Upper lobe of right lung (tissue), 1 donor: ENCODE results near the gene NMUR1. TPM values are rescaled to one million over a fixed set of nuclear protein-coding genes. Genes with fewer than 3 reads are reported as not detected.
"Not testable (repeated sequence)": the region's sequence is repeated elsewhere in the genome, so short reads cannot be mapped to it uniquely, and the experiment has no call there.

Experiments
- ATAC-seq: fragments of 200-7000 bp; cut with Tn5 transposase; one replicate; pipeline ENCODE4 v1.9.1; 2020; ENCODE audit warnings: mild to moderate bottlenecking, moderate library complexity
- DNase-seq: peaks from one replicate; pipeline ENCODE4 v3.0.0-alpha.2; 2020
- H3K27ac ChIP-seq: fragments of 200-600 bp; one replicate; pipeline ENCODE4 v1.8.0; 2022
- H3K27me3 ChIP-seq: fragments of 200-600 bp; one replicate; pipeline ENCODE4 v1.8.0; 2022; ENCODE audit warnings: mild to moderate bottlenecking
- H3K36me3 ChIP-seq: fragments of 200-600 bp; one replicate; pipeline ENCODE4 v1.8.0; 2022
- H3K4me1 ChIP-seq: fragments of 200-600 bp; one replicate; pipeline ENCODE4 v1.8.0; 2022
- H3K4me3 ChIP-seq: fragments of 200-600 bp; one replicate; pipeline ENCODE4 v1.8.0; 2022; ENCODE audit warnings: mild to moderate bottlenecking
- H3K9me3 ChIP-seq: fragments of 200-600 bp; one replicate; pipeline ENCODE4 v1.8.0; 2022
- CTCF ChIP-seq: fragments of 200-600 bp; IDR thresholded peaks from one replicate; pipeline ENCODE4 v1.8.0; 2022; ENCODE audit warnings: antibody characterized with exemption
- intact Hi-C: fragments of 100-400 bp; cut with DNase I; formaldehyde crosslinking; loops from one replicate; pipeline ENCODE4 v1.11.0; 2022
- total RNA-seq: library from RNA; stranded (reverse); fragmentation: NEBNext Ultra II Directional; extraction: Animal tissue kit (Norgen Biotek cat#: 25700); gene quantifications from one replicate; pipeline ENCODE4 v1.2.1, GENCODE V29; 2021
- donor health status: DM: no; HTN: yes; CAD: no; lungs with severe emphysema.

The NMUR1 gene
- total RNA-seq, 1 donor from 2014 or later, result 5.8 TPM

GRCh38 chr2:231556981-231557380 is 26.7 kb upstream of the NMUR1 start:
- intact Hi-C loops, result no loop called here
- Histone ChIP-seq H3K9me3 (peaks cover 7% of the 10 kb centered on the region), H3K36me3 (no peaks in the 10 kb centered on the region), H3K27me3 (no peaks in the 10 kb centered on the region), H3K27ac (peak overlapping the region; percentile 58), H3K4me1 (peaks cover 21% of the 10 kb centered on the region), H3K4me3 (no peak overlapping the region)
- TF ChIP-seq CTCF, result no peak
- ATAC-seq (no peak), DNase-seq (no peak)

- ATAC-seq, H3K27me3 ChIP-seq, H3K9me3 ChIP-seq, H3K4me3 ChIP-seq, H3K36me3 ChIP-seq, H3K27ac ChIP-seq, intact Hi-C loops, DNase-seq: not testable (repeated sequence)
- peaks cover 21% of the 10 kb centered on the region for H3K4me1 ChIP-seq
Observed at GRCh38 chr2:231556496-231556895, 26.3 kb upstream of the NMUR1 start.

GRCh38 chr2:231554748-231555545 is 24.7 kb upstream of the NMUR1 start:
- peak overlapping the region; percentile 36 for H3K4me3 ChIP-seq
- TF ChIP-seq CTCF, result no peak
- H3K9me3 ChIP-seq, result peaks cover 7% of the 10 kb centered on the region
- DNase-seq (peak; percentile 82), ATAC-seq (peak; percentile 77)
- no peaks in the 10 kb centered on the region for H3K36me3 ChIP-seq
- peak overlapping the region; percentile 82 for H3K27ac ChIP-seq
- no peaks in the 10 kb centered on the region for H3K27me3 ChIP-seq
- H3K4me1 ChIP-seq, result peaks cover 21% of the 10 kb centered on the region
- intact Hi-C loops, result no loop called here

GRCh38 chr2:231554327-231554726 is 24.1 kb upstream of the NMUR1 start:
- intact Hi-C loops, result no loop called here
- Histone ChIP-seq H3K4me3 (peak overlapping the region; percentile 36), H3K27ac (peak overlapping the region; percentile 82), H3K36me3 (no peaks in the 10 kb centered on the region), H3K4me1 (peaks cover 21% of the 10 kb centered on the region), H3K9me3 (peaks cover 7% of the 10 kb centered on the region), H3K27me3 (no peaks in the 10 kb centered on the region)
- DNase-seq (no peak), ATAC-seq (peak; percentile 7)
- no peak for TF ChIP-seq CTCF

- DNase-seq (no peak), ATAC-seq (no peak)
- Histone ChIP-seq H3K36me3 (no peaks in the 10 kb centered on the region), H3K27me3 (no peaks in the 10 kb centered on the region), H3K4me3 (no peak overlapping the region), H3K27ac (no peak overlapping the region), H3K4me1 (peaks cover 21% of the 10 kb centered on the region), H3K9me3 (peaks cover 7% of the 10 kb centered on the region)
- no peak for TF ChIP-seq CTCF
- intact Hi-C loops, result no loop called here
Observed at GRCh38 chr2:231552752-231553151, 22.5 kb upstream of the NMUR1 start.

- H3K27me3 ChIP-seq, result no peaks in the 10 kb centered on the region
- TF ChIP-seq CTCF, result no peak
- no peaks in the 10 kb centered on the region for H3K36me3 ChIP-seq
- no peak overlapping the region for H3K27ac ChIP-seq
- H3K9me3 ChIP-seq, result peaks cover 7% of the 10 kb centered on the region
- intact Hi-C loops, result no loop called here
- DNase-seq (no peak), ATAC-seq (no peak)
- peaks cover 28% of the 10 kb centered on the region for H3K4me1 ChIP-seq
- H3K4me3 ChIP-seq, result no peak overlapping the region
Observed at GRCh38 chr2:231549446-231550239, 19.4 kb upstream of the NMUR1 start.
